Left lobe of liver (tissue), 2 donors: ENCODE results near the gene BLOC1S6. TPM values are rescaled to one million over a fixed set of nuclear protein-coding genes. Genes with fewer than 3 reads are reported as not detected.
"Not testable (repeated sequence)": the region's sequence is repeated elsewhere in the genome, so short reads cannot be mapped to it uniquely, and the experiment has no call there.

Experiments used
- ATAC-seq: fragments of 200-7000 bp; cut with Tn5 transposase; one replicate; pipeline ENCODE4 v1.9.1; 2020; ENCODE audit warnings: mild to moderate bottlenecking, moderate library complexity
- DNase-seq: peaks from one replicate; pipeline ENCODE4 v3.0.0-alpha.2; 2020; ENCODE audit warnings: low spot score
- total RNA-seq: library from RNA; stranded (reverse); gene quantifications from one replicate; pipeline ENCODE4 v1.2.1, GENCODE V29; 2021
- donor health status: DM: no; HTN: no; CAD: no; lungs with moderate emphysema.
- donor health status: DM: no; HTN: yes; CAD: no.

The BLOC1S6 gene
- total RNA-seq, 1 donor from 2014 or later, result 15.7 TPM

DNA sequence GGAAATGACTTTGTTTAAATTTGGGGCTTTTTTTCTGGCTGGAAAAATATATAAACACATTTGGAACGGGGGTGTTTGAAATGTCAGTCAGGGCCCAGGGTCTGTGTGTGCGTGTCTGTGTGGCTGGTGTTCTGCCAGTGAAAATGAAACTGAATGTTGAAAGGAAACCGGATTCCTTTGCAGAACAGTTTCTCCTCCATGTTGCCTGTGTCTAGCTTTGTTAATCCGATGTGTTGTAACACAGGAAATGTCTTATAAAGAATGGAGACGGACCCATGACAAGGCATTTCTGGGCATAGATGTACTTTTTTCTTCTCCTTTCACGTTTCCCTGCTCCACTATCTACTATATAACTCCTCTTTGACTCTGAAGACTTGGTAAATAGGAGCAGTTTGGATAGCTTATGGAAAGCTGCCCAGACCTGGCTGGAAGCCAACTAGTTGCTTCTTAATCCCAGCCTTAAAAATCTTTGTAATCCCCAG is 50.4 kb downstream of the BLOC1S6 start:
- peak; percentile 10 for ATAC-seq
- peak; percentile 76 for DNase-seq

DNA sequence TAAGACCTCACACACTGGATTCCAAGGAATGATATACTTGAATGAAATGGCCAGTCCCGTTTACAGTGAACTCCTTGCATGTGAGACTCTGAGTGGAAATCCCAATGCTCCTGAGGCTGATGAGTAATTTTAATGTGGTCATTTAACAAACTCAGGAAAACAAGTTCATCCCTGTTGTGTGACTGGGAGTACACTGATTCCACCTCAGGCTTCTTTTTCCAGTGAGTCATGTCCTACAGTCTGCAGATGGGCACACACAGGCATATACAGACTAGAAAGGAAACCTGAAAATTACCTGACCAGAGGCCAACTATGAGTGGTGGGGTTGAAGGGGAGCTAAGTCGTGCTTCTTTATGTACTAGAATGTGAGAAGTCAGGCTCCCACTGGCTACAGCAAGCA is 53.4 kb downstream of the BLOC1S6 start:
- DNase-seq, result no peak
- no peak for ATAC-seq

DNA sequence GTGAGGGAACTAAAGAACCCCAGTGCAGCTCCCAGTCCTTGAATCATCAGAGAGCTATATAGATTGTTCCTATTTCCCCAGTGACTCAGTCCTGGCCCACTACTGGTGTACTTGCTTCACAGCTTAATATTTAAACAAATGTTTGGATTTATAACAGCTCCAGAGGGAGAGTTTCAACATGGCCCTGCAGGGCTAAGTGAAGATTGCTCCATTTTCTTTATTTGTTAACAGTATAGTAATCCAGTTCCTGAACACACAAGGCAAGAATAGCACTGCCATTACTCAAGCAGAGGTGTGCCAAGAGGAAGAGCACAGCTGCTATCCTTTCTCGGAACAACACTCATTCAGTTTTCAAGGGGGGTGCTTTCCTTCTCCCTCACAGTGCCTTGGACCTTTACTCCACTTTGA is 54.2 kb downstream of the BLOC1S6 start:
- ATAC-seq (peak; percentile 82), DNase-seq (peak; percentile 68)

DNA sequence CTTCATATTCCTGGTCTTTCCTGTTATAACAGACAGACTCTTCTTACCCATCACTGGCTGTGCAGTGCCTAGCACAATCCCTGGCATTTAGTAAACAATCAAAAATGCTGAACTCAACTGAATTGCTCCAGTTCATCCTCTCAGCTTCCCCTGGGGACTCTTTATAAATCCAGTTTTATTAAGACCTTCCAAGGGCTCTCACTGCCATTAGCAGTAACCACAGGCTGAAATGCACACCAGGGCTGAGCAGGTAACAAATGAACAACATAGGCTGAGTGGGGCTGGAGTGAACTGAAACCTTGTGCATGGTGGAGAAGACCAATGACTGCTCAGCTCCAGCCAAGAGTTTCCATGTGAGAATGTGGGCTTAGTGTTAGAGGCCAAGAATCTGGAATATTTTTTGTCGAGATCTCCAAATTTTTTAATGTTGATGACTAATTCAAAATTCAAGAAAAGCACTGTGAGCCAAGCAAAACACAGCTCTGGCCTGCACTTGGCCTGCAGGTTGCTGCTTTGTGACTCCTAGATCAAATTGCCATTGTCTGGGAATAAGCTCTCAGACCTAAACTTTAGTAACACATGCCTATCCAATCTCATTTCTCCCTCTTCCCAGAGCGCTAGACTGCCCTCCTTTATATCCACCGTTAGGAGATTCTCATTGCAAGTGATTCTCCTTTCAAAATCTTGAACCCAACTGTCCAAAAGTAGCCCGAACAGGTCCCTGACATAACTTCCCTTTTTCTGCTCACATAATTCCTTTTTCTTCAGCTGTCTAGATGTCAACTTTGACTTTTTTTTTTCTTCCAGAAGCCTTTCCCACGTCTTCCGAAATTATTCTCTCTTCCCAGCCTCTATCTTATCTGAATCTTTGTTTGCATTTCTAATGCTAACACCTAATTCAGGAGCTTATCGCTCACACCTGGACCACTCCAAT is 55.1 kb downstream of the BLOC1S6 start:
- ATAC-seq (peak; percentile 3), DNase-seq (no peak)

DNA sequence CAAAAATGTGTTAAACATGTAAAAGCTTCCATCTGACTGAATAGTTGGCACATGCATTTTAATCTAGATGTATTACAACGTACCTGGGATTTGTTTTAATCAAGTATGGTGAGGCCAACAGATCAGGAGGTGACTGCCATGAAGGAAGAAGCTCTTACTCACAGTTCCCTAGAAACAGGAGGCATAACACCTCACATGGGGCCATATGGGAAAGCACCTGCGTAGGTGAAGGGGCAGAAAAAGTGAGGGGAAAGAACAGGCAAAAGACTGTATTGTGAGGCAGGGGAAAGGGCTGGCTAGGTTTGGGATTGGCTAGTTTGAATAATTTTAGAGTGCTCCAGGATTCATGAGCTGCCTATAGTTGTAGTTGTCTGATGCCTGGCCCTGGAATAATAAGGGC is 57.3 kb downstream of the BLOC1S6 start:
- DNase-seq (no peak), ATAC-seq (no peak)

DNA sequence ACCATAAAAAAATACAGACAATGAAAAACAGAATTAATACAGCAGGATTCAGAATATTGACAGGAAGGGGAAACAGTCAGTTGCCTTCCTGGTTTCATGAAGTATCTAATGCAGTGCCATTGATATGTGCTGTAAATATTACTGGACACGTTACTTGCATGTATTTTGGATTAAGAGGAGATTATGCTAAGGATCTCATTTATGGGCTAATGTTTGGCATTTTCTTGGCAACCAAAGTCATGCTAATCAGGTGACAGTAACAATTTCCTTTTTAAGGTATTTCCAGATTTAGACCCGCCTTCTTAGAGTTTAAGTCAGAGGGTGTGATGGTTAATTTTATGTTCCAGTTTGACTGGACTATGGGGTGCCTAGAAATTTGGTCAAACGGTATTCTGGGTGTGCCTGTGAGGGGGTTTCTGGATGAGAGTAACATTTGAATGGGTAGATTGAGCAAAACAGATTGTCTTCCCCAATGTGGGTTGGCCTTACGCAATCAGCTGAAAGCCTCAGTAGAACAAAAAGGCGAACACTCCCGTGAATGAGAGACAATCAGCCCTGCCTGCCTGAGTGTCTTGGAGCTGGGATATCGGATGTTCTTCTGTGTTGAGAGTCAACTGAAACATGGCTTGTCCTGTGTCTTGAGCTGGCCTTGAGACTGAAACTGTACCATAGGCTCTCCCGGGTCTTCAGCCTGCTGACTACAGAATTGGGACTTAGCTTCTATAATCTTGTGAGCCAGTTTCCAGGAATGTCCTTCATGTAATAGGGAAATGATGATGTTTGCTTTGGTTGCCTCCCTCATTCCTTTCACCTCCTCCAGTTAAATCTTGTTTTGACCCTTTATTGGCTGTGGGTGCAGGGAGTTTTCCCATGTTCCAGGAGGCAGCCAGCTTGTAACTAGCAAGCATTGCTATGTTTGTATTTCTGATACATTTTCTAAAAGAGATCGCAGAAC is 58.1 kb downstream of the BLOC1S6 start:
- no peak for DNase-seq
- no peak for ATAC-seq

DNA sequence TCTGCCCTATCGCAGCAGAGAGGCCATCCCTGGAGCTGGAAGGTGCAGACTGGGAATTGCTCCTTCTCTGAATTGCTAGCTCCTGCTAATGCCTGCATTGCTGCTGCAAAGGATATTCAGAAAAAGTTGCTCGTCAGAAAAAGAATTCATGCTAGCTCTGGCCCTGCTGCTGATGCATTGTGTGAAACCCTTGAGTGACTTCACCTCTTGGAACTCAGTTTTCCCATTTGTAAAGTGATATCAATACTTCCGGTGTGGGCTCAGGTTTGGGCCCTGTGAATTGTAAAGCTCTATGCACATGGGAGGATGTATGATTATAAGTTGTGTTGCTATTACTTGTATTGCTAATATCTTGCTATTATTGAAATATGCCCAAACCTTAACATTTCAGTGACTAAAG is 59.0 kb downstream of the BLOC1S6 start:
- no peak for DNase-seq
- no peak for ATAC-seq

DNA sequence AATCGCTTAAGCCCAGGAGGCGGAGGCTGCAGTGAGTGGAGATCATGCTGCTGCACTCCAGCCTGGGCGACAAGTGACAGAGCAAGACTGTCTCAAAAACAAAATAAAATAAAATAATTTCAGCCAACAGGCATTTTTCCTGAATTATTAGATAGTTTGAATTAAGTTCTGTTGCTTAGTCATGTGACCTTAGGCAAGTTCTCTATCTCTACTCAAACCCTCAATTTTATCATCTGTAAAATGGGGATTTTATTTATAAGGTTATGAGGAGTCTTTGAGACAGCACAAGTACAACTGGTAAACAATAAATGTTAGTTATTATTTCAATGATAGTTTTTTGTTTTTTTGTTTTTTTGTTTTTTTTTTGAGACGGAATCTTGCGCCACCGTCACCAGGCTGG is 60.6 kb downstream of the BLOC1S6 start:
- ATAC-seq, result no peak

DNA sequence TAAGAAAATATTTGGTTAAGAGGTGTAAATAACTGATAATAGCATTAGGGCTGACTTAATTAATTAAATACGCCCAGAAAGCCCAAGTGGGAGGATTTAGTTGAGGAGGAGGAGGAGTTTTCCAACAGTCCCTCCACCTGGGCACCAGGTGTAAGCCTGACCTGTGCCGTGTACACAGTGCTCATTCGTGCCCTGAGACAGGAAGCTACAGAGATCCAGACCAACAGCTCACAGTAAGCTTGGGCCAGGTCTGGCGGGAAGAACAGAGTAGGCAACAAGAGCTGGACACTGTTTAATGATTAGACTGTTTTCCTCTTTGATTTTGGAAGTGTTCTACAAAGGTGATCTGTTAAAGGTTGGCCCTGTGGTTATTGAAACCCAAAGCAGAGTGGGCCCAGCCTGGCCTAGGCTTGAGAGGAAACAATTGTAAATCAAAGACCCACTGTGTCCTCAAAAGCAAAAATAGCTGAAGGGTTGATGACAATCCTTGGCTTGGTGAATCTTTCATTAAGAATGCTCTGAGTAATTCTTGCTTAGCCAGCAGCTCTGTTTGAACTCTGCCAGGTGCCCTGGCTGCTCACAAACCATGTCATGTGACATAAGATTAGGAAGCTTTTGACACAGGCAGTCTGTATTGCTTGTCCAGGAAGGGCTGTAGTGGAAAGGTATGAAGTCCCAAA is 61.5 kb downstream of the BLOC1S6 start:
- peak; percentile 72 for DNase-seq
- ATAC-seq, result peak; percentile 91

More for the DNA sequence above, 60.6 kb downstream of the BLOC1S6 start:
- no peak for DNase-seq

DNA sequence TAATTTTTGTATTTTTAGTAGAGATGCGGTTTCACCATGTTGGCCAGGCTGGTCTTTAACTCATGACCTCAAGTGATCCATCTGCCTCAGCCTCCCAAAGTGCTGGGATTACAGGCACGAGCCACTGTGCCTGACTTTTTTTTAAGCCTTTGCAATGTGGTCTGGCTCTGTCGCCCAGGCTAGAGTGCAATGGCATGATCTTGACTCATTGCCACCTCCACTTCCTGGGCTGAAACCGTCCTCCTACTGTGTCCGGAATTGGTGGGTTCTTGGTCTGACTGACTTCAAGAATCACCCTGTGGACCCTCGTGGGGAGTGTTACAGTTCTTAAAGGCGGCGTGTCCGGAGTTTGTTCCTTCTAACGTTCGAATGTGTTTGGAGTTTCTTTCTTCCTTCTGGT is 62.8 kb downstream of the BLOC1S6 start:
- ATAC-seq, result not testable (repeated sequence)

DNA sequence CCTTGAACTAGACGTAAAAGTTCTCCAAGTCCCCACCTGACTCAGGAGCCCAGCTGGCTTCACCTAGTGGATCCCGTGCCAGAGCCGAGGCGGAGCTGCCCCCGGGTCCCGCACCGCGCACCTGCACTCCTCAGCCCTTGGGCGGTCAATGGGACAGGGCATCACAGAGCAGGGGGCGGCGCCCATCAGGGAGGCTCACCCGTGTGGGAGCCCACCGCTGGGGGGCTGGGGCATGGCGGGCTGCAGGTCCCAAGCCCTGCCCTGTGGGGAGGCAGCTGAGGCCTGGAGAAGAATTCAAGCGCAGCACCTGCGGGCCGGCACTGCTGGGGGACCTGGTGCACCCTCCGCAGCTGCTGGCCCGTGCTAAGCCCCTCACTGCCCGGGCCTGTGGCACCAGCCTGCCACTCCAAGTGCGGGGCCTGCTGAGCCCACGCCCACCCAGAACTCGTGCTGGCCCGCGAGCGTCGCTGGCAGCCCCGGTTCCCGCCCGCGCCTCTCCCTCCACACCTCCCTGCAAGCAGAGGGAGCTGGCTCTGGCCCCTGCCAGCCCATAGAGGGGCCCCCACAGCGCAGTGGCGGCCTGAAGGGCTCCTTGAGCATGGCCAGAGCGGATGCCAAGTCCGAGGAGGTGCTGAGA is 63.8 kb downstream of the BLOC1S6 start:
- ATAC-seq (no peak), DNase-seq (no peak)

More for the DNA sequence above, 62.8 kb downstream of the BLOC1S6 start:
- not testable (repeated sequence) for DNase-seq

DNA sequence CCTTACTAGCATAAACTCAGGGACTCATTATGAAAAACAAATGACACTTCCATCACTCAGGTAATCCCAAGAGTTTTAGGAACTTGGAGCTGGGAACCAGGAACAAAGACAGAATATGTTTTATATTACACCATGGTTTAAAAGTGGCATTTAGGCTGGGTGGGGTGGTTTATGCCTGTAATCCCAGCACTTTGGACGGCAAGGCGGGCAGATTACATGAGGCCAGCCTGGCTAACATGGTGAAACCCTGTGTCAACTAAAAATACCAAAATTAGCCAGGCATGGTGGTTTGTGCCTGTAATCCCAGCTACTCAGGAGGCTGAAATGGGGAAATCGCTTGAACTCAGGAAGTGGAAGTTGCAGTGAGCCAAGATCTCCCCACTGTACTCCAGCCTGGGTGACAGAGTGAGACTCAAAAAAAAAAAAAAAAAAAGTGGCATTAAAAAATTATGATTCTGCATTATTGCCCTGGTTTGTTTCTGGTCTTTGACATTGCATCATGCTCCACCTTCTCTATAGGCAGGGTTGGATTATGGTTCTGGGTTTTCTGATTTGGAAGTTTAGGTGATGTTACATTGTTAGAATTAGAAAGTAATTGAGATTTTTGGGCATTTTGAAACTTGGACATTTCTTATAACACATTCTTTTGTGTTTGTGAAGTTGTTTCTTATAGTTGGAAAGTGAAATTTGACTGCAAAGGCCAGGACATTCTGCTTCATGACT is 66.7 kb downstream of the BLOC1S6 start:
- ATAC-seq (peak; percentile 16), DNase-seq (no peak)

DNA sequence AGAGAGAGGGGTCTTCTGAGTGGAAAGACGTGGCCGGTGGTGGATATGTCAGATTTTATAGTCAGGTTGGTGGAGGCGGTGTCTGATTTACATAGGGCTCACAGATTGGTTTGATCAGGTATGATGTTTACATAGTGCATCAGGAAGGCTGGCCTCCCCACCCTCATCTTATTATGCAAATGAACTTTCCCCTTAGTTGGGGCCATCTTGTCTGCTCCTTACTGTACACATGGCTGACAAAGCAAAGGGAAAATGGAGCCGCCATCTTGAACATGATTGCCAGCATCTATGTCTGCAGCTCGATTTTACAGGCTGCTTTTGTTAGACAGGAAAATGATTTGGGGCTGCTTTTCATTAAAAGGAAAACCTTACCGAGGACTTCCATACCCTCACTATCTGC is 67.6 kb downstream of the BLOC1S6 start:
- ATAC-seq (no peak), DNase-seq (no peak)

DNA sequence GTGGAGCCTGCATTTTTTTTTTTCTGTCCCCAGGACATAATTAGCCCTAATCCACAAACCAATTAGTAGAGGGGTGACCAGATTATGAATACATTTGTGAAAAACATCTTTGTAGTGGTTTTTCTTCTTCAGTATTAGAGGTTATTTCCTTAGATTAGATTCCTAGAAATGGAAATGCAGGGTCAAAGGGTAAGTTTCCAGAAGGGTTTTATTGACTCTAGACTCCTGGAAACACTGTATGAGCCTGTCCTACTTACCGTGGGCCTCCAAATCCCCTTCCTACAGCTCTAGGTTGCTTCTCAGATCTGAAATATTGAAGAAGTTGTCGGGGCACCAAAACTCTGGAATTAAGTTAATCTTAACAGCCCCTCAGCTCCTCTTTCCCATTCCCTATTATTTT is 70.1 kb downstream of the BLOC1S6 start:
- DNase-seq, result no peak
- no peak for ATAC-seq

DNA sequence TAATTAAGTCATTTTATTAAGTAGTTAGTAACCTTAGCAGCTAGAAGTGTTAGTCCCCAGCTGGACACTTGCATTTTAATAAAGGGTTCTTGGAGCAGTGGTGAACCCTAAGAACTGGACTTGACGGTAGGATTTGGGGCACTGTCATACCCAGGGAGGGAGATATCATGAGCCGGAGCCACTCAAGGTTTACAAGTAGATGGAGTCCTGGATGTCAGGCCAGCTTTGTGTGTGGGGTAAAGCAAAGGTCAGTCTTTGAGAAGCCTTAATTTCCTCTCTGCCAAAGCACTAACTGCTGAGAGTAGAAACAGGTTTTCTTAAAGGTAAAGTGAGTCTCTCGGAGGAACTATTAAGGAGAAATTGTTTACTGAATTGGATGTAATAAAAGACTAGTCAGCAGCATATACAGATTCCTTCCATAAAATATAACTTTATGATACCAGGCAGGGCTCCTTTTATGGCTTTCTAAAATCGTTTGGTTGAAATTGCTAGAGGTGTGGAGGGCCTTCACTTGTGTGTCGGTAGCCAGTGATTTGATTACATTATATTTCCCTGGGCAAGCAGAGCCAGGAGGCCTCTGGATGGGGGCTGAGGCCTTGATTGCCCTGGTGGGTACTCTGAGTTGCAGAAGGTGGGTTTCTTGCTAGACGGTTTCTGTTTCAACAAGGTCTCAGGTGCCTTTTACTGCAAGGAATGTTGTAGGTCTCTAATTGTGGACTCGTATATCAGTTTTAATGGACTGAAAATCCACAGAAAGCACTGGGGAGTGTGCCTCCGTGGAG is 70.8 kb downstream of the BLOC1S6 start:
- no peak for ATAC-seq
- DNase-seq, result no peak
